ENCODE results near the gene ZDHHC8. TPM values are rescaled to one million over a fixed set of nuclear protein-coding genes. Genes with fewer than 3 reads are reported as not detected.
A peak's percentile ranks its signal among the peaks of the same experiment; 100 is the strongest.

ZDHHC8 gene
- total and polyA plus RNA-seq, 10 of the 15 experiments (the other 5 are each of a cell fraction or from before 2014, with no cell fraction given) = 0.03 to 46.3 (median 5.3) TPM

DNA sequence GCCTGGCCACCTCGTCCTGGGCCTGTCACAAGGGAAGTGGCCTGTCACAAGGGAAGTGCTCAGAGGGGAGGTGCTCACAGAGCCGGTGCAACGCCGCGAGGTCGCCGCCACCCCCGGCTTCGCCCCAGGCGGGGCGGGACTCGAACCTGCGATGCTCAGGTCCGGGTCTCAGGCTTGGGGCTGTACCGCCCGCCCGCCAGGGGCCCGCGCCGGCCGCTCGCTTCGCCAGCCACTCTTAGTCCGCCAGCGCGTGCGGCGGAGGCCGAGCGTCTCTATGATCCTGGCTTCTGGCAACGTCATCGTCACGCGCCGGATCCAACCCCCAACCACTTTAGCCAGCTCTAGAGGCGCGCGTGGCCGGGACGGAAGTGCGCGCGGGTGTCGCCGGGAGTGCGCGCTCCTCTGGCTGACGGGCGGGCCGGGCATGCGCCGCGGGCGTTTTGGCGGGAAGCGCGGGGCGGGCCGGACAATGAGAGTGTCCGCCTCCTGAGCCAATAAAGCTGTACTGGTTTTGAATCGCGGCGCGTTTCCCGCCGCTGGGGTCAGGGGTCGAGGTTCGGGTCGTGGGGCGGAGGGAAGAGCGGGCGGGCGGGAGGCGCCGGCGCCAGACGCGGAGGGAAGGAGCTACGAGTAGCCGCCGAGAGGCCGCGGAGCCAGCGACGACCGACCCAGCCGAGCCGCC, 14.5 kb upstream of the ZDHHC8 start, which contains the start of gene TRMT2A (continued):
- TF ChIP-seq TAF1 (IDR thresholded peaks at IDR 0.05; ENCODE audit: borderline replicate concordance, low read depth, low read length) = 0 out of 2 replicates have a peak, but pooled peaks have one; percentile 43
- TF ChIP-seq, protein P1, sequence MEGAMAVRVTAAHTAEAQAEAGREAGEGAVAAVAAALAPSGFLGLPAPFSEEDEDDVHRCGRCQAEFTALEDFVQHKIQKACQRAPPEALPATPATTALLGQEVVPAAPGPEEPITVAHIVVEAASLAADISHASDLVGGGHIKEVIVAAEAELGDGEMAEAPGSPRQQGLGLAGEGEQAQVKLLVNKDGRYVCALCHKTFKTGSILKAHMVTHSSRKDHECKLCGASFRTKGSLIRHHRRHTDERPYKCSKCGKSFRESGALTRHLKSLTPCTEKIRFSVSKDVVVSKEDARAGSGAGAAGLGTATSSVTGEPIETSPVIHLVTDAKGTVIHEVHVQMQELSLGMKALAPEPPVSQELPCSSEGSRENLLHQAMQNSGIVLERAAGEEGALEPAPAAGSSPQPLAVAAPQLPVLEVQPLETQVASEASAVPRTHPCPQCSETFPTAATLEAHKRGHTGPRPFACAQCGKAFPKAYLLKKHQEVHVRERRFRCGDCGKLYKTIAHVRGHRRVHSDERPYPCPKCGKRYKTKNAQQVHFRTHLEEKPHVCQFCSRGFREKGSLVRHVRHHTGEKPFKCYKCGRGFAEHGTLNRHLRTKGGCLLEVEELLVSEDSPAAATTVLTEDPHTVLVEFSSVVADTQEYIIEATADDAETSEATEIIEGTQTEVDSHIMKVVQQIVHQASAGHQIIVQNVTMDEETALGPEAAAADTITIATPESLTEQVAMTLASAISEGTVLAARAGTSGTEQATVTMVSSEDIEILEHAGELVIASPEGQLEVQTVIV (IDR thresholded peaks at IDR 0.05; ENCODE audit: borderline replicate concordance, partially characterized antibody) = peak; percentile 59
- peak; percentile 80 for TF ChIP-seq YY1 (IDR thresholded peaks at IDR 0.05; ENCODE audit: low read depth, low read length)
- TF ChIP-seq POLR2A (IDR thresholded peaks at IDR 0.05; ENCODE audit: low read depth, low read length) = peak; percentile 71
- peak; percentile 80 for TF ChIP-seq HCFC1 (IDR thresholded peaks at IDR 0.05; ENCODE audit: low read length)
- no peak for TF ChIP-seq JUNB (IDR thresholded peaks at IDR 0.05)
- TF ChIP-seq IRF3 (IDR thresholded peaks at IDR 0.05) = no peak
- no peak for TF ChIP-seq HDAC6 (IDR thresholded peaks at IDR 0.05; ENCODE audit: unreplicated experiment)
- TF ChIP-seq ZNF384 (IDR thresholded peaks at IDR 0.05; ENCODE audit: borderline replicate concordance, low read depth, low read length) = no peak
- peak in 2 of 3 experiments; percentile 10 to 30; a peak in 2 of 6 replicates for TF ChIP-seq CTCF (IDR thresholded peaks at IDR 0.05 in 2 of 3, conservative IDR thresholded peaks at IDR 0.05 in 1 of 3; ENCODE audit: control insufficient read depth in 2 of 3, extremely low read depth in 1 of 3, insufficient read depth in 1 of 3, low read depth in 3 of 3, low read length in 3 of 3)
- TF ChIP-seq POLR2AphosphoS5 (IDR thresholded peaks at IDR 0.05; ENCODE audit: low read length) = peak; percentile 36; the same call in 1 of the 2 replicates
- no peak for TF ChIP-seq EZH2 (IDR thresholded peaks at IDR 0.05; ENCODE audit: borderline replicate concordance, control insufficient read depth, low read depth, low read length)
- TF ChIP-seq PML (IDR thresholded peaks at IDR 0.05; ENCODE audit: low read length) = peak; percentile 59; the same call in 1 of the 2 replicates
- no peak for TF ChIP-seq CUX1 (IDR thresholded peaks at IDR 0.05; ENCODE audit: insufficient replicate concordance, low read depth, low read length)
- 0 out of 2 replicates have a peak, but pooled peaks have one; percentile 67 for TF ChIP-seq ASH2L (IDR thresholded peaks at IDR 0.05; ENCODE audit: borderline replicate concordance, low read depth)
- TF ChIP-seq, protein P2, sequence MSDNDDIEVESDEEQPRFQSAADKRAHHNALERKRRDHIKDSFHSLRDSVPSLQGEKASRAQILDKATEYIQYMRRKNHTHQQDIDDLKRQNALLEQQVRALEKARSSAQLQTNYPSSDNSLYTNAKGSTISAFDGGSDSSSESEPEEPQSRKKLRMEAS (IDR thresholded peaks at IDR 0.05; ENCODE audit: low read depth, low read length) = peak; percentile 88
- peak; percentile 44; the same call in 1 of the 2 replicates for TF ChIP-seq FOXK2 (IDR thresholded peaks at IDR 0.05)
- peak; percentile 54 for TF ChIP-seq SIX5 (IDR thresholded peaks at IDR 0.05; ENCODE audit: low read depth, low read length, severe bottlenecking)
- peak; percentile 10; the same call in 1 of the 2 replicates for TF ChIP-seq BACH1 (IDR thresholded peaks at IDR 0.05; ENCODE audit: borderline replicate concordance)

All from GM12878 (cell line).